CD4-positive, alpha-beta T cell (primary cell): ENCODE results near the gene PLOD1. TPM values are rescaled to one million over a fixed set of nuclear protein-coding genes. Genes with fewer than 3 reads are reported as not detected.
"Not testable (repeated sequence)": the region's sequence is repeated elsewhere in the genome, so short reads cannot be mapped to it uniquely, and the experiment has no call there.

ENCODE experiments used
- ATAC-seq: fragments of 200-7000 bp; cut with Tn5 transposase; one replicate; pipeline ENCODE4 v1.10.0; 2022; ENCODE audit warnings: mild to moderate bottlenecking; ENCODE audit not compliant: poor library complexity
- CTCF ChIA-PET: fragments of 350-600 bp; sonication (Branson Sonifier 250); formaldehyde crosslinking; loops from one replicate; lab custom pipeline; 2021; ENCODE audit warnings: antibody characterized with exemption, inconsistent platforms; lab: Charles Lee
- POLR2A ChIA-PET: fragments of 350-600 bp; sonication (Branson Sonifier 250); formaldehyde crosslinking; loops from one replicate; lab custom pipeline; 2021; ENCODE audit warnings: antibody characterized with exemption, inconsistent platforms; lab: Charles Lee
- DNase-seq, 14 experiments: peaks; one replicate each; pipeline ENCODE4 v3.0.0-alpha.2; 2013 to 2020; ENCODE audit warnings: mixed read lengths in 2 of 14
- H3K27ac ChIP-seq, 2 donors: one replicate each; pipeline versions ENCODE4 v1.5.1 to v1.7.0; 2013; ENCODE audit warnings: low read length in 2 of 2, low read depth in 1 of 2, mild to moderate bottlenecking in 1 of 2
- H3K27me3 ChIP-seq, 2 experiments: 1 replicate in 1 of 2; 2 replicates in 1 of 2; pipeline versions ENCODE4 v1.6.1 to v1.7.0; 2013; ENCODE audit warnings: low read length in 2 of 2, control low read depth in 1 of 2, mild to moderate bottlenecking in 1 of 2, moderate library complexity in 1 of 2; ENCODE audit not compliant: insufficient read depth in 2 of 2, control insufficient read depth in 1 of 2
- H3K36me3 ChIP-seq: one replicate; pipeline ENCODE4 v1.6.1; 2013; ENCODE audit warnings: low read length, control low read depth; ENCODE audit not compliant: insufficient read depth
- H3K4me1 ChIP-seq: one replicate; pipeline ENCODE4 v1.6.1; 2013; ENCODE audit warnings: low read length, control low read depth; ENCODE audit not compliant: insufficient read depth
- H3K4me3 ChIP-seq: one replicate; pipeline ENCODE4 v1.5.1; 2013; ENCODE audit warnings: mild to moderate bottlenecking, low read length, moderate library complexity
- H3K9me3 ChIP-seq, 2 experiments: 1 replicate in 1 of 2; 2 replicates in 1 of 2; pipeline versions ENCODE4 v1.6.1 to v1.7.0; 2013; ENCODE audit warnings: low read length in 2 of 2, mild to moderate bottlenecking in 2 of 2, control low read depth in 1 of 2, moderate library complexity in 1 of 2; ENCODE audit not compliant: control insufficient read depth in 1 of 2, insufficient read depth in 1 of 2
- H3K27ac Mint-ChIP-seq: one replicate; pipeline ENCODE4 v1.8.0; 2020; ENCODE audit warnings: mixed read lengths
- H3K27me3 Mint-ChIP-seq: one replicate; pipeline ENCODE4 v1.8.0; 2021; ENCODE audit warnings: mixed read lengths
- H3K36me3 Mint-ChIP-seq: one replicate; pipeline ENCODE4 v1.8.0; 2021; ENCODE audit warnings: low read depth, mixed read lengths
- H3K4me1 Mint-ChIP-seq: one replicate; pipeline ENCODE4 v1.8.0; 2021; ENCODE audit warnings: low read depth, mixed read lengths
- H3K4me3 Mint-ChIP-seq: one replicate; pipeline ENCODE4 v1.8.0; 2020; ENCODE audit warnings: mild to moderate bottlenecking, mixed read lengths
- H3K9me3 Mint-ChIP-seq: one replicate; pipeline ENCODE4 v1.8.0; 2020; ENCODE audit warnings: mixed read lengths
- intact Hi-C, 2 experiments: fragments of 100-400 bp; cut with DNase I in 1 of 2; cut with micrococcal nuclease in 1 of 2; formaldehyde crosslinking; loops; one replicate each; pipeline versions ENCODE4 v1.15.1 to v1.9.0; 2023 to 2025; cut with DNase I, micrococcal nuclease
- total RNA-seq, 174 experiments: library from RNA in 2 of 174; stranded (reverse) in 2 of 174; gene quantifications; one replicate each; pipeline ENCODE4 v1.2.3 and lab custom pipeline; 2021 to 2026
- TF ChIP-seq, protein P1 (sequence below): fragments of 200-600 bp; IDR thresholded peaks from one replicate; pipeline ENCODE4 v1.8.0; 2022; ENCODE audit warnings: antibody characterized with exemption, mild to moderate bottlenecking

The PLOD1 gene
- total RNA-seq, 2 experiments from 2014 or later = 1.6 to 1.8 TPM

DNA sequence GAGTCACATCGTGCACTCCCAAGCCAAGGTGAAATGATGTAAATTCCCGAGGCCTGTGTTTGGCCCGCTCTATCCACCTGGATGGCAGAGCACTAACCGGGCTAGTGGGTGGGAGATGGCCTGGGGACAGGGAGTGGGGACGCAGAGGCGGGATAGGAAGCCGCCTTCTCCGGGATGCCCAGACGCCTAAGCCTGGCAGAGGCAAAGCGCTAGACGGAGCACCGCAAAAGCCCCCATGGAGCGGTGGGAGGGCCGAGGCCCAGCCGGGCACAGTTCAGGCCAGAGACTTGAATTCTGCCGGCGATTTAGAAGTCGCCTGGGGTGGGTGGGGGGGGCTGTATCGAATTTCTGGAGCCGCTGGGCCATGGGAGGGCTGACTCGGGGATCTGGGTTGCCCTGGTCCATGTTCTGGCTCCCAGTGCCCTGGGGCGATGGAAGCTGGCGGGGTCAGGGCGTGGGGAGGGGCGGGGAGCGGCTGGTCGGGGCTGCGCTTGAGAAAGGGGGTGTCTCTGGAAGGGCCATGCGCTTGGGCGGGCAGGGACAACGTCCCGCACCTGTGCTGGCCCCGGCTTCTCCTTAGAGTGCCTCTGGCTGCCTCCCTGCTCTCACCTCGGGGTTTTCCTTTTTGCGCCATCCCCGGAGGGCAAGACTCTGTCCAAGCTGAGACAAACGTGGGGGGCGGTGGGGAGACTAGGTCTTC lies 36.3 kb upstream of the PLOD1 start:
- H3K27ac ChIP-seq = no peak overlapping the region
- H3K4me3 ChIP-seq = no peak overlapping the region
- intact Hi-C loops = no loop called here
- Mint-ChIP-seq H3K9me3 (no peaks in the 10 kb centered on the region), H3K27ac (no peak overlapping the region), H3K4me3 (no peak overlapping the region), H3K36me3 (no peaks in the 10 kb centered on the region), H3K27me3 (peaks cover 69% of the 10 kb centered on the region), H3K4me1 (no peaks in the 10 kb centered on the region)
- H3K4me1 ChIP-seq = no peaks in the 10 kb centered on the region
- peaks cover 0 to 13% of the 10 kb centered on the region in 2 experiments for H3K9me3 ChIP-seq
- TF ChIP-seq, protein P1, sequence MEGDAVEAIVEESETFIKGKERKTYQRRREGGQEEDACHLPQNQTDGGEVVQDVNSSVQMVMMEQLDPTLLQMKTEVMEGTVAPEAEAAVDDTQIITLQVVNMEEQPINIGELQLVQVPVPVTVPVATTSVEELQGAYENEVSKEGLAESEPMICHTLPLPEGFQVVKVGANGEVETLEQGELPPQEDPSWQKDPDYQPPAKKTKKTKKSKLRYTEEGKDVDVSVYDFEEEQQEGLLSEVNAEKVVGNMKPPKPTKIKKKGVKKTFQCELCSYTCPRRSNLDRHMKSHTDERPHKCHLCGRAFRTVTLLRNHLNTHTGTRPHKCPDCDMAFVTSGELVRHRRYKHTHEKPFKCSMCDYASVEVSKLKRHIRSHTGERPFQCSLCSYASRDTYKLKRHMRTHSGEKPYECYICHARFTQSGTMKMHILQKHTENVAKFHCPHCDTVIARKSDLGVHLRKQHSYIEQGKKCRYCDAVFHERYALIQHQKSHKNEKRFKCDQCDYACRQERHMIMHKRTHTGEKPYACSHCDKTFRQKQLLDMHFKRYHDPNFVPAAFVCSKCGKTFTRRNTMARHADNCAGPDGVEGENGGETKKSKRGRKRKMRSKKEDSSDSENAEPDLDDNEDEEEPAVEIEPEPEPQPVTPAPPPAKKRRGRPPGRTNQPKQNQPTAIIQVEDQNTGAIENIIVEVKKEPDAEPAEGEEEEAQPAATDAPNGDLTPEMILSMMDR = no peak
- ChIA-PET POLR2A (interaction anchor here (2.2 kb wide), 1 partner anchor 10 kb away, joined by 16 read pairs; no protein-coding TSS in a partner anchor), CTCF (no interaction called here)
- H3K27me3 ChIP-seq = peaks cover 46 to 49% of the 10 kb centered on the region in 2 experiments
- H3K36me3 ChIP-seq = no peaks in the 10 kb centered on the region
- ATAC-seq = no peak
- DNase-seq = no peak

DNA sequence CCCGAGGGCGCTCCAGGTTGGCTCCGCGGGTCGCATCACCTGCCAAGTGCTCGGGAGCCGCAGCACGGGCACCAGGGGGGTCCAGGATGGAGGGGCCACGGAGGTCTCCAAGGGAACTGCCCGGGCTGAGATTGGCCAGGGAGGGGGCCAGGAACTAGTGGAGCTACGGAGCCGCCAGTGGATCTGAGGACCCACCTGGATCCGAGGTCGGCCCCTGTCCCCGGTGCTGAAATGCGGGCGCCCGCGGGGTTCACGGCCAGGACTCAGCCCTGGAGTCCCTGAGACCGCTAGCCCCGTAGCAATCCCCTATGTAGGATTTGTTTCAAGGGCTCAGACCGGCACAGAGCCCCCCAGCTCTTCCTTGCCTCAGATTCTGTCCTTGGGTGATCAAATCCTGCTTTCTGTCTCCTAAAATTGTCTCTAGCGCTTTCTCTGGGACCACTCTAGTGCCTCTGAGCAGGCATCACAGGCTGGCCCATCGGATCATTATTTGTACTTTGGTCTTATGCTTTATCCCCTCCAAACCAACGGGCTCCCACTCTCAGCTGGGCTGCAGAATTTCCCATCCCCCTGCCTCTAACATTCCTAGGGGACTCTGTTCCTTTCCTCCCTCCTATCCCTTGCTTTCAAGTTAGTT lies 35.6 kb upstream of the PLOD1 start:
- ChIA-PET CTCF (no interaction called here), POLR2A (interaction anchor here (2.2 kb wide), 1 partner anchor 9 kb away, joined by 16 read pairs; no protein-coding TSS in a partner anchor)
- Mint-ChIP-seq H3K36me3 (no peaks in the 10 kb centered on the region), H3K4me1 (no peaks in the 10 kb centered on the region), H3K27ac (no peak overlapping the region), H3K27me3 (peaks cover 62% of the 10 kb centered on the region), H3K9me3 (no peaks in the 10 kb centered on the region), H3K4me3 (no peak overlapping the region)
- no peaks in the 10 kb centered on the region for H3K36me3 ChIP-seq
- peaks cover 47 to 52% of the 10 kb centered on the region in 2 experiments for H3K27me3 ChIP-seq
- peak in 2 of 14 experiments; percentile 32 to 33 for DNase-seq
- intact Hi-C loops = no loop called here
- ATAC-seq = peak; percentile 49
- no peak overlapping the region for H3K4me3 ChIP-seq
- H3K4me1 ChIP-seq = no peaks in the 10 kb centered on the region
- peaks cover 0 to 13% of the 10 kb centered on the region in 2 experiments for H3K9me3 ChIP-seq
- H3K27ac ChIP-seq = no peak overlapping the region
- TF ChIP-seq, protein P1 = no peak

DNA sequence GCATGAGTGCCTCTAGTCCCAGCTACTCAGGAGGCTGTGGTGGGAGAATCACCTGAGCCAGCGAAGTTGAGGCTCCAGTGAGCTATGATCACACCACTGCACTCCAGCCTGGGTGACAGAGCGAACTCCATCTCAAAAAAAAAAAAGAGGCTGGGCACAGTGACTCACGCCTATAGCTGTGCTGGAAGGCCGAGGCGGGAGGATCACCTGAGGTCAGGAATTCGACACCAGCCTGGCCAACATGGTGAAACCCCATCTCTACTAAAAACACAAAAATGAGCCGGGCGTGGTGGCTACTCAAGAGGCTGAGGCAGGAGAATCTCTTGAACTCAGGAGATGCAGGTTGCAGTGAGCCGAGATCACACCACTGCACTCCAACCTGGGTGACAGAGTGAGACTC lies 33.1 kb upstream of the PLOD1 start:
- H3K9me3 ChIP-seq = peaks cover 0 to 19% of the 10 kb centered on the region in 2 experiments
- H3K4me3 Mint-ChIP-seq, POLR2A ChIA-PET, H3K27ac Mint-ChIP-seq, H3K9me3 Mint-ChIP-seq, ATAC-seq, H3K36me3 Mint-ChIP-seq, H3K36me3 ChIP-seq, CTCF ChIA-PET, H3K27ac ChIP-seq, DNase-seq, H3K4me3 ChIP-seq: not testable (repeated sequence)
- peaks cover 39 to 43% of the 10 kb centered on the region in 2 experiments for H3K27me3 ChIP-seq
- intact Hi-C loops = loop anchor here in 1 of 2 experiments (10.0 kb wide), 1 partner anchor 273 kb away; no protein-coding TSS in a partner anchor
- peaks cover 17% of the 10 kb centered on the region for H3K4me1 ChIP-seq
- H3K4me1 Mint-ChIP-seq = peaks cover 14% of the 10 kb centered on the region
- peaks cover 61% of the 10 kb centered on the region for H3K27me3 Mint-ChIP-seq
